SK-N-MC (cell line): ENCODE measurements around the gene SAMSN1.

Experiments used
- DNase-seq: peaks from one replicate; pipeline ENCODE4 v3.0.0-alpha.2; 2011; ENCODE audit warnings: low read depth, low spot score
- H3K27ac ChIP-seq: fragments of 200-600 bp; sonication (generic); 2 replicates; pipeline ENCODE4 v1.5.1; 2016; ENCODE audit warnings: mixed run types
- H3K36me3 ChIP-seq: fragments of 200-600 bp; sonication (generic); 2 replicates; pipeline ENCODE4 v1.6.1; 2017; ENCODE audit warnings: antibody characterized with exemption, low read length, mixed read lengths; ENCODE audit not compliant: insufficient read depth
- H3K4me3 ChIP-seq: fragments of 200-600 bp; sonication (generic); 2 replicates; pipeline ENCODE4 v1.5.1; 2016
- H3K9ac ChIP-seq: fragments of 200-600 bp; sonication (generic); 2 replicates; pipeline ENCODE4 v1.8.0; 2017; ENCODE audit warnings: mixed run types, mixed read lengths; ENCODE audit not compliant: insufficient read length
- H3K9me3 ChIP-seq: fragments of 200-600 bp; sonication (generic); 2 replicates; pipeline ENCODE4 v1.6.1; 2017; ENCODE audit warnings: low read depth, mild to moderate bottlenecking, antibody characterized with exemption, low read length, moderate library complexity, mixed read lengths
- EZH2 ChIP-seq: fragments of 200-600 bp; sonication (generic); IDR thresholded peaks from one replicate; pipeline ENCODE4 v1.6.1; 2017; ENCODE audit warnings: antibody characterized with exemption
- FOXP2 ChIP-seq: optimal IDR thresholded peaks from 2 replicates; pipeline ENCODE3; 2011; ENCODE audit warnings: mild to moderate bottlenecking, moderate library complexity; ENCODE audit not compliant: insufficient read depth; ENCODE audit errors: extremely low read length, control extremely low read depth
- POLR2AphosphoS5 ChIP-seq: IDR thresholded peaks from 2 replicates; pipeline ENCODE4 v1.6.1; 2012; ENCODE audit warnings: mild to moderate bottlenecking, low read depth, low read length, borderline replicate concordance

Gene SAMSN1

DNA sequence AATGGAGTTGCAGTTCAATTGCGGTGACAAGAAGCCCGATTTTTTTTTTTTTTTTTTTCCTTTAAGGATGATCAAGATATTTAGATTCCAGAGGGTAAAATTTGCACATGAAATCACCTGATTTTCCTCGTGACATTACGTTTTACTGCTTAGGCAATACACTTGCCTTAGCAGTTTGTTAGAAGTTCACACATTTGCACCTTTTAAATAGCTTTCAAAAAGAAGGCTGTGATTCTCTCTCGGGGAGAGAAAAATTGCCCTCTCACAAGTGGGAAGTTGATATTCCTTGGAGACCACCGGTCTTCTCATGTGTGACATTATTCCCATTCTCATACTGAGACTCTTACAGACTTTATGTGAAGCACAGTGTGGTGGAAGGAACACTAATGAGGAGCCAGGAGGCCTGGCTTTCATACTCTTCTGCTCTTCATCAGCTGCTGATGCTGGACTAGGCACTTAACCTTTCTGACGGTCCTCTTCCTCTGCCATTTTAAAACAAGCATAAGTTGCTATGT, 93.3 kb downstream of the SAMSN1 start:
- H3K4me3 ChIP-seq, result no peak overlapping the region
- no peak for DNase-seq
- TF ChIP-seq FOXP2 (no peak), POLR2AphosphoS5 (no peak), EZH2 (no peak)
- no peaks in the 10 kb centered on the region for H3K36me3 ChIP-seq
- no peak overlapping the region for H3K27ac ChIP-seq
- no peaks in the 10 kb centered on the region for H3K9me3 ChIP-seq
- H3K9ac ChIP-seq, result no peak overlapping the region

DNA sequence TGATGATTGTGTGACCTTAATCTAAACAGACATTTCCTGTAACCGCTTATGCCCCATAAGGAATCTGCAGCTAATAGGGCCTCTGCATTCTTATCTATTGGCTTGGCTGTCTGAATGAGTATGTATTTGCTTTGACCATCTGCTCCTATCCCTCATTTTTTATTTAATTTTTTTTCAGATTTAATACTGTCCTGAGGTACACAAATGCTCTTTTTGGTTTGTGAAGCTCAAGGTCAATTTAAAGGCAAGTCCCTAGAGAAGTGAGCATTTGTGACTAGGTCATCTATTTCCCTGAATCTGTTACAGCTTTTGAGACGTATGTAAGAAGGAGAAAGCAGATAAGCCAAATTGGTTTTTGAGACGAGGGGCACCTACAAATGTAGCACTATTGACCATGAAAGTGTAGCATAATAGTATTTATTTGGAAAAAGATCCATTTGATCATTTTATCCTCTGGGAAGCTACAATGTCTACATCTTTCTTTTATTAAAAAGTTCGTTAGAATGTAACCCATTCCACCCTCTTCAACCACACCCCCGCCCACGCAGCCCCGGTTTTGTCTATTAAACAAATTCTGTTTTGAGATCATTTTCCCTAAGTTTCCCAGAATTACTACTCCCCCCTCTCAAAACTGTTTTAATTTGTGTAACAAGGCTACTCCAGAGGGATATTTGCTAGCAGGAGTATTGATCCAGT, 93.9 kb downstream of the SAMSN1 start:
- Histone ChIP-seq H3K9ac (no peak overlapping the region), H3K36me3 (no peaks in the 10 kb centered on the region), H3K27ac (no peak overlapping the region), H3K9me3 (no peaks in the 10 kb centered on the region), H3K4me3 (no peak overlapping the region)
- no peak for TF ChIP-seq FOXP2
- TF ChIP-seq POLR2AphosphoS5, result no peak
- no peak for TF ChIP-seq EZH2
- no peak for DNase-seq

- H3K9ac ChIP-seq, result no peak overlapping the region
- H3K9me3 ChIP-seq, result no peaks in the 10 kb centered on the region
- DNase-seq, result no peak
- TF ChIP-seq FOXP2, result no peak
- no peak for TF ChIP-seq POLR2AphosphoS5
- no peak for TF ChIP-seq EZH2
- H3K27ac ChIP-seq, result no peak overlapping the region
- H3K36me3 ChIP-seq, result no peaks in the 10 kb centered on the region
- no peak overlapping the region for H3K4me3 ChIP-seq
Measured at GRCh38 chr21:14451546-14451945, 94.6 kb downstream of the SAMSN1 start.

- Histone ChIP-seq H3K9me3 (no peaks in the 10 kb centered on the region), H3K4me3 (no peak overlapping the region), H3K9ac (no peak overlapping the region), H3K27ac (no peak overlapping the region), H3K36me3 (no peaks in the 10 kb centered on the region)
- no peak for DNase-seq
- TF ChIP-seq FOXP2, result no peak
- TF ChIP-seq POLR2AphosphoS5, result no peak
- TF ChIP-seq EZH2, result no peak
Measured at GRCh38 chr21:14448784-14449183, 97.3 kb downstream of the SAMSN1 start.

GRCh38 chr21:14438211-14438610, 107.9 kb downstream of the SAMSN1 start:
- Histone ChIP-seq H3K27ac (no peak overlapping the region), H3K36me3 (no peaks in the 10 kb centered on the region), H3K9ac (no peak overlapping the region), H3K4me3 (no peak overlapping the region), H3K9me3 (no peaks in the 10 kb centered on the region)
- TF ChIP-seq EZH2 (no peak), FOXP2 (no peak), POLR2AphosphoS5 (no peak)
- no peak for DNase-seq

GRCh38 chr21:14435423-14435822, 110.7 kb downstream of the SAMSN1 start:
- H3K9ac ChIP-seq, result no peak overlapping the region
- no peak overlapping the region for H3K4me3 ChIP-seq
- H3K9me3 ChIP-seq, result no peaks in the 10 kb centered on the region
- TF ChIP-seq POLR2AphosphoS5 (no peak), EZH2 (no peak), FOXP2 (no peak)
- H3K27ac ChIP-seq, result no peak overlapping the region
- no peak for DNase-seq
- no peaks in the 10 kb centered on the region for H3K36me3 ChIP-seq
